PFSK-1 (cell line): ENCODE results near the gene RDH14.

Experiments used
- FOXP2 ChIP-seq: optimal IDR thresholded peaks from 2 replicates; pipeline ENCODE3; 2011; ENCODE audit warnings: borderline replicate concordance, control low read depth, inconsistent platforms; ENCODE audit not compliant: insufficient read depth; ENCODE audit errors: extremely low read length, extremely low read depth
- POLR2AphosphoS5 ChIP-seq: IDR thresholded peaks from 2 replicates; pipeline ENCODE4 v1.6.1; 2012; ENCODE audit warnings: low read depth, mild to moderate bottlenecking, control low read depth, low read length, moderate library complexity
- REST ChIP-seq, 2 experiments: IDR thresholded peaks; 2 replicates each; pipeline versions ENCODE4 v1.6.1 to v1.8.0; 2011 to 2012; ENCODE audit warnings: low read depth in 2 of 2, low read length in 2 of 2, control low read depth in 1 of 2, inconsistent platforms in 1 of 2, mild to moderate bottlenecking in 1 of 2, moderate library complexity in 1 of 2; ENCODE audit not compliant: insufficient read depth in 1 of 2
- SIN3A ChIP-seq: IDR thresholded peaks from 2 replicates; pipeline ENCODE4 v1.6.1; 2012; ENCODE audit warnings: mild to moderate bottlenecking, low read length, moderate library complexity, borderline replicate concordance; ENCODE audit not compliant: insufficient read depth
- TAF1 ChIP-seq: IDR thresholded peaks from 2 replicates; pipeline ENCODE4 v1.6.1; 2012; ENCODE audit warnings: low read length, control low read depth, borderline replicate concordance; ENCODE audit not compliant: insufficient read depth

The RDH14 gene

DNA sequence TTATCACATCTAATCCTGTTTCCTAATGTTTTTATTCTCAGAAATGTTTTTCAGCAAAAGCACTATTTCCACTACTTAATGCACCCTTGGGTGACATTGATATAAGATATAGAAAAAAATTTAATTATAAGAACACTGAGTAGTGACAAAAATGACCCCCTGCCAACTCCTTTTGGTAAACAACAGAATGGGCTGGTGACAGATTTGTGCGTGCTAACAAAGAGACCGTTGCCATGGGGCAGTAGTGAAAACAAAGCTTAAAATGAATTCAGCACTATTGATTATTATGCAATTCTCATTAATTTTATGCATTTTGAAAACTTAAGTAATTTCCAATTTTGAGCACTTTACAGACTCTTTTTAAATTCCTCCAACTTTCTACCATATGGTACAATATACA, 33.1 kb downstream of the RDH14 start:
- TF ChIP-seq SIN3A: no peak
- no peak for TF ChIP-seq POLR2AphosphoS5
- TF ChIP-seq FOXP2: no peak

- TF ChIP-seq REST (IDR thresholded peaks at IDR 0.05; ENCODE audit: insufficient read depth in 1 of 2, low read depth in 2 of 2, low read length in 2 of 2) (no peak), FOXP2 (no peak)
These were observed 34.0 kb downstream of the RDH14 start for GRCh38 chr2:18526429-18526828.

- no peak for TF ChIP-seq POLR2AphosphoS5
- no peak for TF ChIP-seq TAF1
- no peak for TF ChIP-seq SIN3A
- TF ChIP-seq FOXP2: no peak
- no peak for TF ChIP-seq REST (IDR thresholded peaks at IDR 0.05; ENCODE audit: insufficient read depth in 1 of 2, low read depth in 2 of 2, low read length in 2 of 2)
These were observed 34.6 kb downstream of the RDH14 start for GRCh38 chr2:18525852-18526251.

DNA sequence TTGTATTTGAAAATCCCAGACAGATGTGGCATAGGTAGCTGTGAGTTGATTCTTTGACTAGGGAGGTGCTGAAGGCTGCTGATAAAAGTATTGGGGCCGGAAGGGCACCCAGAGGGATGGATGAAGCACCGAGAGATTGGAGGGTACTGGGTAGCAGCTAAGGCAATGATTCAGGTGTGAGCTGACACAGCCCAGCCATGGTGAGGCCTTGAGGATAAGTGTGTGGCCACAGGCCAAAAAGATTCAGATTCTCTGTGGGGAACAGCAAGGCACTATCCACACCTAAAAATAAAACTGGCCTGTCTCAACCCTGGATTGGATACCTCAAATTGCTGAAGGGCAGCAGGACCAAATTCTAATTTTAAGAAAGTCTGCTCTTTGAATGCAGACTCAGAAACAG, 35.2 kb downstream of the RDH14 start:
- TF ChIP-seq TAF1: no peak
- TF ChIP-seq REST (IDR thresholded peaks at IDR 0.05; ENCODE audit: insufficient read depth in 1 of 2, low read depth in 2 of 2, low read length in 2 of 2): no peak
- no peak for TF ChIP-seq POLR2AphosphoS5
- TF ChIP-seq FOXP2: no peak
- no peak for TF ChIP-seq SIN3A

- TF ChIP-seq SIN3A: no peak
- TF ChIP-seq REST (IDR thresholded peaks at IDR 0.05; ENCODE audit: insufficient read depth in 1 of 2, low read depth in 2 of 2, low read length in 2 of 2): no peak
- TF ChIP-seq POLR2AphosphoS5: no peak
- TF ChIP-seq FOXP2: no peak
- TF ChIP-seq TAF1: no peak
These were observed 37.8 kb downstream of the RDH14 start for GRCh38 chr2:18522484-18523146.
